Right cardiac atrium (tissue), 5 donors: ENCODE data around the gene PPP2R5E. TPM values are rescaled to one million over a fixed set of nuclear protein-coding genes. Genes with fewer than 3 reads are reported as not detected.
A peak's percentile ranks its signal among the peaks of the same experiment; 100 is the strongest.

ENCODE experiments used
- ATAC-seq, 2 donors: fragments of 200-7000 bp; cut with Tn5 transposase; one replicate each; pipeline versions ENCODE4 v1.8.0 to v1.9.1; 2020; ENCODE audit warnings: moderate library complexity in 2 of 2, mild to moderate bottlenecking in 1 of 2
- DNase-seq, 3 donors: peaks; one replicate each; pipeline ENCODE4 v3.0.0-alpha.2; 2020
- H3K27ac ChIP-seq: one replicate; pipeline ENCODE4 v1.5.1; 2013; ENCODE audit warnings: mild to moderate bottlenecking, low read length, control low read depth, moderate library complexity
- H3K27me3 ChIP-seq: one replicate; pipeline ENCODE4 v1.6.1; 2013; ENCODE audit not compliant: control insufficient read depth, insufficient read depth
- H3K4me1 ChIP-seq: one replicate; pipeline ENCODE4 v1.6.1; 2013; ENCODE audit warnings: low read length; ENCODE audit not compliant: control insufficient read depth, insufficient read depth
- H3K4me3 ChIP-seq: one replicate; pipeline ENCODE4 v1.5.1; 2013; ENCODE audit warnings: low read length, control low read depth
- H3K9me3 ChIP-seq: one replicate; pipeline ENCODE4 v1.6.1; 2013; ENCODE audit warnings: low read length; ENCODE audit not compliant: control insufficient read depth
- WGBS: extraction: QIAGEN DNeasy Blood & Tissue Kit; methylation state at CpG from one replicate; pipeline ENCODE4 v1.1.7; 2013; 5-methylcytosine and 5-hydroxymethylcytosine counted together
- intact Hi-C, 4 donors: fragments of 100-400 bp; cut with DNase I; formaldehyde crosslinking; loops; one replicate each; pipeline versions ENCODE4 v1.11.0 to v1.14.0; 2022 to 2023
- polyA plus RNA-seq: library from polyadenylated mRNA; stranded (reverse); fragments of 200-250 nt; gene quantifications from one replicate; pipeline ENCODE4 v1.2.3, GENCODE V29; 2013
- total RNA-seq, 4 donors: library from RNA; stranded (reverse); fragmentation: NEBNext Ultra II Directional; extraction: Animal tissue kit (Norgen Biotek cat#: 25700); gene quantifications; one replicate each; pipeline ENCODE4 v1.2.1, GENCODE V29; 2021
- donor health status: healthy with polysubstance abuse.
- donor health status: DM: no; HTN: yes; CAD: no.
- donor health status: DM: no; HTN: no; CAD: no.
- donor health status: DM: no; HTN: yes; CAD: no; lungs with severe emphysema.
- donor health status: DM: yes; HTN: yes; CAD: no.

PPP2R5E gene
- total and polyA plus RNA-seq, 5 donors: 10.3 to 38.4 (median 36.5) TPM

DNA sequence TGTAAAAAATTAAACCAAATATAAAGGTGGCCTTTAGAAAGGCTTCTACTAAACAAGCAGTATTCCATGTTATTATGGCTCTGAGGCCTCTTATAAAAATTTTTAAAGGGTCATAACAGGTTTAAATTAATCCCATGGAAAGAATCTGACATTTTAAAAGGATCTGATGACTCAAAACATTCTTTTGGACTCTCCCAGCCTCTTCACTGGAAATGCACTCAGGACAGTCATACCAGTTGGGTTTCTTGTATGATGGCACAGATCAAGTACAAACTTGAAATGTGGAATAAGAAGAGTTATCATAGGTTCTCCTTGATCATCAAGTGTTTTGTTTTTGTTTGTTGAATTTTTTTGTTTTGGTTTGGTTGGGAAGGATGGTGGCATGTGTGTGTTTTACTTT lies 50.8 kb downstream of the PPP2R5E start:
- Histone ChIP-seq H3K4me1 (peaks cover 4% of the 10 kb centered on the region), H3K27ac (no peak overlapping the region), H3K9me3 (no peaks in the 10 kb centered on the region), H3K27me3 (no peaks in the 10 kb centered on the region), H3K4me3 (no peak overlapping the region)
- intact Hi-C loops: no loop called here
- DNase-seq (no peak), ATAC-seq (peak in 1 of 2 donors; percentile 41)

DNA sequence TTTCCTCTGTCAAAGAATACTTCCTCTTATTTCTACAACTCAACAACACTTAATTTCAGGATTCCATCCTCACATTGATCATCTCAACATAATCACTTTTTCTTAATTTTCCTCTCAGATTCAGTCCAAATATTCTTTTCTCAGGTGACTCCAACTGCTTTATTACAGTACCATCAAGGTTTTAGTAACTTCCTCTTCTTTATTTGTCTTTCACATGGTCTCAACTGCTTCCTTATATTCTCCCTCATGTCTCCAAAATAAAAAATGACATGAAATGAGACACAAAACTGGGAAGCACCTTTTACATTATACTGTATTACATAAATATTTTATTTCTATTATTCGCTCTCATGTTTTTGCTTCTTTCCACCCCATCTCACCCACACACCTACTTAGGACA lies 55.5 kb downstream of the PPP2R5E start:
- Histone ChIP-seq H3K4me3 (no peak overlapping the region), H3K27ac (no peak overlapping the region), H3K9me3 (no peaks in the 10 kb centered on the region), H3K27me3 (no peaks in the 10 kb centered on the region), H3K4me1 (peaks cover 8% of the 10 kb centered on the region)
- intact Hi-C loops: no loop called here
- WGBS: 46% methylated on average over 1 of the region's 1 CpG
- DNase-seq (no peak), ATAC-seq (no peak)

GRCh38 chr14:63486738-63487137 lies 56.4 kb downstream of the PPP2R5E start:
- peaks cover 8% of the 10 kb centered on the region for H3K4me1 ChIP-seq
- no peak for ATAC-seq

GRCh38 chr14:63483315-63483714 lies 59.9 kb downstream of the PPP2R5E start:
- no peaks in the 10 kb centered on the region for H3K9me3 ChIP-seq
- ATAC-seq (peak; percentile 51 to 63), DNase-seq (no peak)
- no peak overlapping the region for H3K27ac ChIP-seq
- H3K4me3 ChIP-seq: no peak overlapping the region
- intact Hi-C loops: no loop called here
- no peaks in the 10 kb centered on the region for H3K27me3 ChIP-seq
- H3K4me1 ChIP-seq: peaks cover 7% of the 10 kb centered on the region
- WGBS: 65% methylated on average over 7 of the region's 7 CpGs

More at GRCh38 chr14:63486738-63487137, 56.4 kb downstream of the PPP2R5E start:
- DNase-seq: no peak
- Histone ChIP-seq H3K9me3 (no peaks in the 10 kb centered on the region), H3K27me3 (no peaks in the 10 kb centered on the region), H3K27ac (no peak overlapping the region), H3K4me3 (no peak overlapping the region)
- intact Hi-C loops: no loop called here

DNA sequence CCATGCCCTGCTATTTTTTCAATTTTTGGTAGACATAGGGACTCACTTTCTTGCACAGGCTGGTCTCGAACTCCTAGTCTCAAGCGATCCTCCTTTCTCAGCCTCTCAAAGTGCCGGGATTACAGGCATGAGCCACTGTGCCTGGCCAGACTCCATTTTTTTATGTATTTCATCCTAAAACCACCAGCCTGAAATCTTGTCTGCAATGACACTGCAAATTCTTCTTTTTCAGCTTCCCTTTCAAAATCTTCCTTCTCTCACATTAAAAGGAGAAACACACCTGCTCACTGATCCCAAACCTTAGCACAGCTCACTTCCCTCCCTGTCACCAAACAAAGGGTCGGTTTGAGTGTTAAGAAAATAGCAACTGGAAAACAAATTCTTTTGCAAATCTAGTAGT lies 62.6 kb downstream of the PPP2R5E start:
- ATAC-seq: no peak
- Histone ChIP-seq H3K4me3 (no peak overlapping the region), H3K27me3 (no peaks in the 10 kb centered on the region), H3K9me3 (no peaks in the 10 kb centered on the region), H3K27ac (no peak overlapping the region), H3K4me1 (peaks cover 5% of the 10 kb centered on the region)
- no peak for DNase-seq
- 95% methylated on average over 4 of the region's 4 CpGs for WGBS
- intact Hi-C loops: no loop called here

GRCh38 chr14:63478437-63478852 lies 64.7 kb downstream of the PPP2R5E start:
- intact Hi-C loops: no loop called here
- H3K9me3 ChIP-seq: no peaks in the 10 kb centered on the region
- no peak for DNase-seq
- peaks cover 4% of the 10 kb centered on the region for H3K4me1 ChIP-seq
- no peak for ATAC-seq
- H3K27ac ChIP-seq: no peak overlapping the region
- no peaks in the 10 kb centered on the region for H3K27me3 ChIP-seq
- H3K4me3 ChIP-seq: no peak overlapping the region
- 94% methylated on average over 3 of the region's 3 CpGs for WGBS

DNA sequence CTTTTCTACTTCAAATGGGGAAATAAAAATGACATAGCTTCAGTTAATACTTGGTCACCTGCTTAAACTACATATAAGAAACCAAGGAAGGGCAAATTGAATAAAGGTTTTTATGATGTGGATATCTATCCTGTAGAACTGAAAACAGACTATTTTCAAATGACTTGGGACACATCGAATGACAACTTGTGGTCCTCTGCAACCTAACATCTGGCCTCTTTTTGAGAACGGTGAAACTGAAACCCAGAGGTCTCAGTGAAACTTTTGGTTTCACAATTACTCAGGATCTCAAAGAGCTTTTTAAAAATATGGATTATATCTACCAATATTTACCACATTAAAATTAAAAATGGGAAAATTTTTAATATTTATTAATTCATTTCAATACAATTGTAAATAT lies 65.2 kb downstream of the PPP2R5E start:
- intact Hi-C loops: no loop called here
- ATAC-seq (no peak), DNase-seq (no peak)
- Histone ChIP-seq H3K9me3 (no peaks in the 10 kb centered on the region), H3K27me3 (no peaks in the 10 kb centered on the region), H3K4me1 (peaks cover 3% of the 10 kb centered on the region), H3K4me3 (no peak overlapping the region), H3K27ac (no peak overlapping the region)
- 38% methylated on average over 2 of the region's 2 CpGs for WGBS

- no peaks in the 10 kb centered on the region for H3K9me3 ChIP-seq
- H3K4me1 ChIP-seq: peaks cover 3% of the 10 kb centered on the region
- WGBS: 31% methylated on average over 1 of the region's 1 CpG
- H3K4me3 ChIP-seq: no peak overlapping the region
- intact Hi-C loops: no loop called here
- no peaks in the 10 kb centered on the region for H3K27me3 ChIP-seq
- DNase-seq (no peak), ATAC-seq (no peak)
- no peak overlapping the region for H3K27ac ChIP-seq
These were observed 65.6 kb downstream of the PPP2R5E start for GRCh38 chr14:63477556-63477955.

GRCh38 chr14:63475761-63476160 lies 67.4 kb downstream of the PPP2R5E start:
- H3K9me3 ChIP-seq: no peaks in the 10 kb centered on the region
- H3K4me1 ChIP-seq: peaks cover 5% of the 10 kb centered on the region
- no peaks in the 10 kb centered on the region for H3K27me3 ChIP-seq
- intact Hi-C loops: no loop called here
- no peak for ATAC-seq
- DNase-seq: no peak
- no peak overlapping the region for H3K4me3 ChIP-seq
- no peak overlapping the region for H3K27ac ChIP-seq

- Histone ChIP-seq H3K4me1 (peaks cover 5% of the 10 kb centered on the region), H3K4me3 (no peak overlapping the region), H3K27ac (no peak overlapping the region), H3K27me3 (no peaks in the 10 kb centered on the region), H3K9me3 (no peaks in the 10 kb centered on the region)
- no peak for ATAC-seq
- 67% methylated on average over 3 of the region's 3 CpGs for WGBS
- no peak for DNase-seq
- intact Hi-C loops: no loop called here
These were observed 68.3 kb downstream of the PPP2R5E start for GRCh38 chr14:63474844-63475243.

DNA sequence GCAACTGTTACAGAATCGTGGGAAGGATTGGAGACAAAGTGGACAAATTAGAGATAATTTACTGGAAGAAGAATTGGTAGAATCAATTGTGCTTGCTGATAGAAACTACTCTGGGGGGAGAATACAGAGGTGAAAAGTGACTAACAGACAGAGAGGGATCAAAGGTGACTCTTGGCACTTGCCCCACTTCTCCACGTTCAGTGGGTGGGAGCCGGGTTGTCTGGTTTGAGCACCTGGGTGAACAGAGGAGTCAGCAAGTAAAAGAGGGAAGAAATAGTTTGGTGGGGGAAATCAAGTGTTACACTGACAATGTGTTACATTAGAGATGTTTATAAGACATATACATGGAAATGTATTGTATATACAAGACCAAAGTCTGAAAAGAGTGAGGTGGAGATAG lies 69.1 kb downstream of the PPP2R5E start:
- Histone ChIP-seq H3K27ac (no peak overlapping the region), H3K27me3 (no peaks in the 10 kb centered on the region), H3K9me3 (no peaks in the 10 kb centered on the region), H3K4me1 (peaks cover 5% of the 10 kb centered on the region), H3K4me3 (no peak overlapping the region)
- ATAC-seq (no peak), DNase-seq (no peak)
- 82% methylated on average over 3 of the region's 3 CpGs for WGBS
- intact Hi-C loops: no loop called here

GRCh38 chr14:63472986-63473788 lies 70.0 kb downstream of the PPP2R5E start:
- Histone ChIP-seq H3K27me3 (no peaks in the 10 kb centered on the region), H3K27ac (no peak overlapping the region), H3K4me3 (no peak overlapping the region), H3K4me1 (peaks cover 5% of the 10 kb centered on the region), H3K9me3 (no peaks in the 10 kb centered on the region)
- intact Hi-C loops: no loop called here
- DNase-seq (no peak), ATAC-seq (no peak)
- WGBS: 68% methylated on average over 7 of the region's 7 CpGs
